Mucosa of stomach (tissue), 1 donor: ENCODE data around the gene KCNJ15.

Experiments used
- H3K27me3 ChIP-seq: one replicate; pipeline ENCODE4 v1.7.0; 2013; ENCODE audit warnings: mild to moderate bottlenecking, low read length; ENCODE audit not compliant: control insufficient read depth, insufficient read depth
- H3K36me3 ChIP-seq: one replicate; pipeline ENCODE4 v1.7.0; 2013; ENCODE audit warnings: low read length; ENCODE audit not compliant: control insufficient read depth, insufficient read depth
- H3K4me1 ChIP-seq: one replicate; pipeline ENCODE4 v1.7.0; 2013; ENCODE audit warnings: mild to moderate bottlenecking, low read length; ENCODE audit not compliant: control insufficient read depth, insufficient read depth
- H3K4me3 ChIP-seq: one replicate; pipeline ENCODE4 v1.7.0; 2013; ENCODE audit warnings: low read length
- H3K9ac ChIP-seq: one replicate; pipeline ENCODE4 v1.7.0; 2013; ENCODE audit warnings: mild to moderate bottlenecking, low read length, moderate library complexity
- H3K9me3 ChIP-seq: one replicate; pipeline ENCODE4 v1.7.0; 2013; ENCODE audit warnings: mild to moderate bottlenecking, low read length, moderate library complexity; ENCODE audit not compliant: control insufficient read depth
- donor health status: Pancreatic carcinoma.

KCNJ15 gene

DNA sequence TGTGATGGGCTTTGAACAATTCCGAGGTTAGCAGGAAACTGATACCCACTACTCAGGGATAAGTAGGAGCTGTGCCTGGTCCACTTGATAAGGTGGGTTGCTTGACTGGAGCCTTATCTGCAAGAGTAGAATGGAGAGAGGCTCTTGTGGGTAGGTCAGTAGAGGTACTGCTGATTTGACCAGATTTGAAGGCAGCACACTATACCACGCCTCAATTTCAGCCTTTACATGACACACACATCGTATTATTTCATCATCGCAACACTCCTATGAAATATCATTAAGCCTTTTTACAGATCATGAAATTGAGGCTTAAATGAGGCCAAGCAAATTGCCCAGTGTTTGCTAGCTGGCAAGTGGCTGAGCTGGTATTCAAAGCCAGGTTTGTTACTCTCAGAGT is 69.6 kb downstream of the KCNJ15 start:
- H3K9me3 ChIP-seq = no peaks in the 10 kb centered on the region
- H3K27me3 ChIP-seq = no peaks in the 10 kb centered on the region
- no peaks in the 10 kb centered on the region for H3K4me1 ChIP-seq
- H3K4me3 ChIP-seq = no peak overlapping the region
- no peaks in the 10 kb centered on the region for H3K36me3 ChIP-seq
- H3K9ac ChIP-seq = no peak overlapping the region

GRCh38 chr21:38326899-38327298 is 70.1 kb downstream of the KCNJ15 start:
- Histone ChIP-seq H3K9ac (no peak overlapping the region), H3K27me3 (no peaks in the 10 kb centered on the region), H3K36me3 (no peaks in the 10 kb centered on the region), H3K9me3 (no peaks in the 10 kb centered on the region), H3K4me3 (no peak overlapping the region), H3K4me1 (no peaks in the 10 kb centered on the region)

DNA sequence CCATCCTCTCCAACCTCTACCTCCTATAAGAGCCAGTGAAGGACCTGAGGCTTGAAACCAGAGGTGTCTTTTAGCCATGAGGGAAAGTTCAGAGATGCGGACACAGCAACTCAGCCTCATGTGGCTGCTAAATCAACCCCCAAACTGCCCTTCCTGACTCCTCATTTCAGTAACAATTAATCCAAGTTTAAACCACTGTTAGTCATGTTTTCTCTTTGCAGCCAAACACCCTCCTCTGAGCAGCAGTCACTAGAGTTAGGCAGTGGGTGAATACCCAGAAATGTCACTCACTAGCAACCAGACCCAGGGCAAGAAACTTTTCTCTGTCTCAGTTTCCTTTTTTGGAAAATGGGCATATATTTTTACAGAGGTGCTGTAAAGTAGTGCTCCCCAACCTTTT is 71.2 kb downstream of the KCNJ15 start:
- Histone ChIP-seq H3K36me3 (no peaks in the 10 kb centered on the region), H3K9me3 (no peaks in the 10 kb centered on the region), H3K4me1 (no peaks in the 10 kb centered on the region), H3K9ac (no peak overlapping the region), H3K27me3 (no peaks in the 10 kb centered on the region), H3K4me3 (no peak overlapping the region)

DNA sequence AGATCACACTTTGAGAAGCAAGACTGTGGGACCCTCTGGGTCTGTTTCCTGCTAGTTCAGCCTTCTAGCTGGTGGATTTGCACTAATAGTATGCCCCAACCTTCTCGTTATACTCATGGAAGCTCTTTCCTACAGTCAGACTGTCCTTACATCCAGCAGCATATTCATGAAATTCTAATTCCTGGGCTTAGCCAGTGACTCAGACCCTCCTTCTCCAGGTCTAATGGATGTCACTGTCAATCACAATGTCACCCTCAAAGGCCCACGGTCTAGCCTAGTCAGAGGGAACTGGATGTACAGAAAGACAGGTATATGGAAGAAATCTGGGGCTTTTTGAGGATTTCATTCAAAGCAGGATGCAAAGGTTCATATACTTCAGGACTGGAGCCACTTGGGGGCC is 72.4 kb downstream of the KCNJ15 start:
- H3K27me3 ChIP-seq = no peaks in the 10 kb centered on the region
- no peak overlapping the region for H3K9ac ChIP-seq
- H3K9me3 ChIP-seq = no peaks in the 10 kb centered on the region
- no peak overlapping the region for H3K4me3 ChIP-seq
- H3K4me1 ChIP-seq = no peaks in the 10 kb centered on the region
- no peaks in the 10 kb centered on the region for H3K36me3 ChIP-seq

DNA sequence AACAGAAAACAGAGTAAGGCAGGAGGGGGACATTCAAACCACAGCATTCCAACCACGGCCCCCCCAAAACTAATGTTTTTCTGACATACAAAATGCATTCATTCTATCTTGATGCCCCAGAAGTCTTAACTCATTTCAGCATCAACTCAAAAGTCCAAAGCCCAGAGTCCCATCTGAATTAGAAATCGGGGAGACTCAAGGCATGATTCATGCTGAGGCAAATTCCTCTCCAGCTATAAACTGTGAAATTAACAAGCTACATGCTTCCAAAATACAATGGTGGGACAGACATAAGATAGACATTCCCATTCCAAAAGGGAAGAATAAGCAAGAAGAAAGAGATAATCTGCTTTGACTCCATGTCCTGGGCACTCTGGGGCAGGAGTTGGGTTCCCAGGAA is 73.9 kb downstream of the KCNJ15 start:
- no peaks in the 10 kb centered on the region for H3K9me3 ChIP-seq
- H3K4me3 ChIP-seq = no peak overlapping the region
- H3K4me1 ChIP-seq = no peaks in the 10 kb centered on the region
- H3K27me3 ChIP-seq = no peaks in the 10 kb centered on the region
- H3K36me3 ChIP-seq = no peaks in the 10 kb centered on the region
- no peak overlapping the region for H3K9ac ChIP-seq

GRCh38 chr21:38333301-38334272 is 76.8 kb downstream of the KCNJ15 start:
- H3K36me3 ChIP-seq = no peaks in the 10 kb centered on the region
- H3K4me1 ChIP-seq = no peaks in the 10 kb centered on the region
- H3K9ac ChIP-seq = no peak overlapping the region
- no peaks in the 10 kb centered on the region for H3K27me3 ChIP-seq
- H3K4me3 ChIP-seq = no peak overlapping the region
- H3K9me3 ChIP-seq = no peaks in the 10 kb centered on the region

GRCh38 chr21:38334866-38335265 is 78.1 kb downstream of the KCNJ15 start:
- no peaks in the 10 kb centered on the region for H3K9me3 ChIP-seq
- H3K36me3 ChIP-seq = no peaks in the 10 kb centered on the region
- no peak overlapping the region for H3K9ac ChIP-seq
- H3K4me3 ChIP-seq = no peak overlapping the region
- no peaks in the 10 kb centered on the region for H3K4me1 ChIP-seq
- H3K27me3 ChIP-seq = no peaks in the 10 kb centered on the region

- Histone ChIP-seq H3K4me1 (peaks cover 4% of the 10 kb centered on the region), H3K9me3 (no peaks in the 10 kb centered on the region), H3K9ac (no peak overlapping the region), H3K4me3 (no peak overlapping the region), H3K36me3 (no peaks in the 10 kb centered on the region), H3K27me3 (no peaks in the 10 kb centered on the region)
Measured at GRCh38 chr21:38337793-38338192, 81.0 kb downstream of the KCNJ15 start.

DNA sequence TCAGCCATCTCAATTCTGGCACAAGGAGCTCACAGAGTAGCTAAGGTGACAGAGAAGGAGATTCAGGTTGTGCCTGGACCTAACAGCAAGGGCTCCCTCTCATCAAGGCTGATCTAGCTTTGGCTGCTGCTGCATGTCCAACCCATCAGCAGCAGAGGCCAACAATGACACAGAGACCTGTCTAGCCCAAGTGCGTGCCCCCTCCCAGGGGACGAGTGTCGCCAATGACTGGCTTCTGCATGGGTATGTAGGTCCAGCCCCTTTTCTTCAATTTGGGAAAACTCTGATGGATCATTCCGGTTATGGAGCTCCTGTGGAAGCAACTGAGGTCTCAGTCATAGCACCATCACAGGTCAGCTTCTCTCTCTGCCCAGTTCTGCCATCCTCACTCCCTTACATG is 83.3 kb downstream of the KCNJ15 start:
- no peaks in the 10 kb centered on the region for H3K36me3 ChIP-seq
- H3K4me3 ChIP-seq = no peak overlapping the region
- H3K9ac ChIP-seq = no peak overlapping the region
- peaks cover 18% of the 10 kb centered on the region for H3K4me1 ChIP-seq
- H3K27me3 ChIP-seq = no peaks in the 10 kb centered on the region
- H3K9me3 ChIP-seq = no peaks in the 10 kb centered on the region

GRCh38 chr21:38341546-38342012 is 84.8 kb downstream of the KCNJ15 start:
- peaks cover 18% of the 10 kb centered on the region for H3K4me1 ChIP-seq
- no peak overlapping the region for H3K9ac ChIP-seq
- H3K9me3 ChIP-seq = no peaks in the 10 kb centered on the region
- no peaks in the 10 kb centered on the region for H3K36me3 ChIP-seq
- no peaks in the 10 kb centered on the region for H3K27me3 ChIP-seq
- no peak overlapping the region for H3K4me3 ChIP-seq

GRCh38 chr21:38342739-38343138 is 85.9 kb downstream of the KCNJ15 start:
- H3K27me3 ChIP-seq = no peaks in the 10 kb centered on the region
- H3K9me3 ChIP-seq = no peaks in the 10 kb centered on the region
- H3K4me3 ChIP-seq = no peak overlapping the region
- H3K9ac ChIP-seq = no peak overlapping the region
- no peaks in the 10 kb centered on the region for H3K36me3 ChIP-seq
- peaks cover 18% of the 10 kb centered on the region for H3K4me1 ChIP-seq

- H3K9ac ChIP-seq = no peak overlapping the region
- H3K36me3 ChIP-seq = no peaks in the 10 kb centered on the region
- H3K27me3 ChIP-seq = no peaks in the 10 kb centered on the region
- H3K4me1 ChIP-seq = peaks cover 18% of the 10 kb centered on the region
- H3K4me3 ChIP-seq = no peak overlapping the region
- H3K9me3 ChIP-seq = no peaks in the 10 kb centered on the region
Measured at GRCh38 chr21:38343691-38344090, 86.9 kb downstream of the KCNJ15 start.
